HepG2 (cell line): ENCODE measurements around the gene SAP30. TPM values are rescaled to one million over a fixed set of nuclear protein-coding genes. Genes with fewer than 3 reads are reported as not detected.

Source experiments
- ARID4A ChIP-seq: sonication (generic); formaldehyde crosslinking; IDR thresholded peaks from 2 replicates; pipeline ENCODE4 v1.5.0; 2020; ENCODE audit warnings: mild to moderate bottlenecking, missing genetic modification reagents, borderline replicate concordance
- ATF1 ChIP-seq: IDR thresholded peaks from 2 replicates; pipeline ENCODE4 v1.6.1; 2016; ENCODE audit warnings: mild to moderate bottlenecking, control low read depth
- ATF2 ChIP-seq: sonication (generic); formaldehyde crosslinking; IDR thresholded peaks from 2 replicates; pipeline ENCODE4 v1.4.0; 2020; ENCODE audit warnings: missing genetic modification reagents
- BCLAF1 ChIP-seq: fragments of 450-650 bp; IDR thresholded peaks from 2 replicates; pipeline ENCODE4 v1.6.1; 2017; ENCODE audit warnings: mild to moderate bottlenecking
- IRF2 ChIP-seq: IDR thresholded peaks from 2 replicates; pipeline ENCODE4 v1.6.1; 2018; ENCODE audit warnings: missing genetic modification reagents, missing compliant biosample characterization
- KDM2A ChIP-seq: sonication (generic); formaldehyde crosslinking; IDR thresholded peaks from 2 replicates; pipeline ENCODE4 v1.4.0; 2020; ENCODE audit warnings: low read depth, missing genetic modification reagents, borderline replicate concordance
- KDM4B ChIP-seq: sonication (generic); formaldehyde crosslinking; IDR thresholded peaks from 2 replicates; pipeline ENCODE4 v1.4.0; 2020; ENCODE audit warnings: missing genetic modification reagents
- KLF15 ChIP-seq: sonication (generic); formaldehyde crosslinking; IDR thresholded peaks from 2 replicates; pipeline ENCODE4 v1.8.1; 2023; ENCODE audit warnings: borderline replicate concordance, mild to moderate bottlenecking, inconsistent platforms, missing genetic modification reagents, mixed read lengths
- MYC ChIP-seq: sonication (generic); formaldehyde crosslinking; IDR thresholded peaks from 2 replicates; pipeline ENCODE4 v1.9.0; 2021; ENCODE audit warnings: missing genetic modification reagents, borderline replicate concordance
- SMAD1 ChIP-seq: sonication (generic); formaldehyde crosslinking; IDR thresholded peaks from 2 replicates; pipeline ENCODE4 v1.4.0; 2020; ENCODE audit warnings: missing genetic modification reagents, low read depth, mild to moderate bottlenecking, borderline replicate concordance
- STAT5B ChIP-seq: sonication (generic); formaldehyde crosslinking; IDR thresholded peaks from 2 replicates; pipeline ENCODE4 v1.4.0; 2020; ENCODE audit warnings: missing genetic modification reagents
- TGIF2 ChIP-seq: IDR thresholded peaks from 2 replicates; pipeline ENCODE4 v1.6.1; 2016; ENCODE audit warnings: control low read depth, missing compliant biosample characterization
- THAP11 ChIP-seq: IDR thresholded peaks from 2 replicates; pipeline ENCODE4 v1.6.1; 2016; ENCODE audit warnings: missing biosample characterization, missing genetic modification reagents
- ZBTB43 ChIP-seq: sonication (generic); formaldehyde crosslinking; conservative IDR thresholded peaks from 2 replicates; pipeline ENCODE4 v1.4.0; 2020; ENCODE audit warnings: missing genetic modification reagents
- ZBTB7A ChIP-seq: sonication (generic); formaldehyde crosslinking; IDR thresholded peaks from 2 replicates; pipeline ENCODE4 v1.8.0; 2022; ENCODE audit warnings: mild to moderate bottlenecking, missing genetic modification reagents
- ZNF326 ChIP-seq: sonication (generic); formaldehyde crosslinking; IDR thresholded peaks from 2 replicates; pipeline ENCODE4 v1.4.0; 2020; ENCODE audit warnings: missing genetic modification reagents, borderline replicate concordance
- ZNF605 ChIP-seq: sonication (generic); formaldehyde crosslinking; IDR thresholded peaks from 2 replicates; pipeline ENCODE4 v1.8.0; 2022; ENCODE audit warnings: mild to moderate bottlenecking, missing genetic modification reagents
- ZNF629 ChIP-seq: sonication (generic); formaldehyde crosslinking; conservative IDR thresholded peaks from 2 replicates; pipeline ENCODE4 v1.5.0; 2020; ENCODE audit warnings: missing genetic modification reagents
- ZNF724P ChIP-seq: sonication (generic); formaldehyde crosslinking; IDR thresholded peaks from 2 replicates; pipeline ENCODE4 v1.8.0; 2022; ENCODE audit warnings: missing genetic modification reagents, borderline replicate concordance
- ZNF788 ChIP-seq: sonication (generic); formaldehyde crosslinking; IDR thresholded peaks from 2 replicates; pipeline ENCODE4 v1.5.0; 2020; ENCODE audit warnings: mild to moderate bottlenecking, missing genetic modification reagents, borderline replicate concordance
- polyA plus RNA-seq, 8 experiments: library from polyadenylated mRNA; depleted of rRNA in 3 of 8; stranded (reverse) in 7 of 8; unstranded in 1 of 8; fragments of >200 nt; fragmentation: Illumina TruSeq in 4 of 8; extraction: Trizol in 4 of 8; gene quantifications; 2 replicates each; pipeline versions ENCODE4 v1.2.1 to v1.2.3, GENCODE V29; 2011 to 2016; ENCODE audit warnings: low read depth in 4 of 8, missing spikeins in 1 of 8, mixed read lengths in 1 of 8; ENCODE audit not compliant: insufficient read depth in 1 of 8
- total RNA-seq, 5 experiments: library from RNA; depleted of rRNA; stranded (reverse); fragments of >200 nt; fragmentation: Illumina TruSeq; extraction: Trizol; gene quantifications; 2 replicates each; pipeline ENCODE4 v1.2.3, GENCODE V29; 2016; ENCODE audit warnings: low read depth in 1 of 5

Gene SAP30
- total and polyA plus RNA-seq, 2 of the 13 experiments (the other 11 are each of a cell fraction or from before 2014, with no cell fraction given): 14.2 to 25.1 TPM

GRCh38 chr4:173334085-173334890 is 36.5 kb upstream of the SAP30 start, which contains the start of gene HMGB2 (continued):
- TF ChIP-seq ARID4A (CRISPR knock-in tag) (peak; percentile 97), IRF2 (CRISPR knock-in tag) (peak; percentile 27; the same call in 1 of the 2 replicates), STAT5B (CRISPR knock-in tag) (no peak), THAP11 (CRISPR knock-in tag) (peak; percentile 77), BCLAF1 (no peak), KDM2A (CRISPR knock-in tag) (peak; percentile 44), KLF15 (no peak), ZBTB43 (CRISPR knock-in tag) (peak; percentile 19; the same call in 1 of the 2 replicates), TGIF2 (CRISPR knock-in tag) (peak; percentile 51; the same call in 1 of the 2 replicates), ATF2 (CRISPR knock-in tag) (no peak; the same call in 1 of the 2 replicates), ZNF326 (CRISPR knock-in tag) (no peak), ZNF724P (CRISPR knock-in tag) (peak; percentile 98), ZBTB7A (CRISPR knock-in tag) (no peak; the same call in 1 of the 2 replicates), SMAD1 (CRISPR knock-in tag) (no peak), ZNF788 (CRISPR knock-in tag) (peak; percentile 70; the same call in 1 of the 2 replicates), ATF1 (CRISPR knock-in tag) (peak; percentile 78), KDM4B (CRISPR knock-in tag) (no peak; the same call in 1 of the 2 replicates), ZNF605 (CRISPR knock-in tag) (0 out of 2 replicates have a peak, but pooled peaks have one; percentile 18), ZNF629 (CRISPR knock-in tag) (no peak), MYC (peak; percentile 32; the same call in 1 of the 2 replicates)
